Stimulated activated memory B cell treated with anti-CD40 and anti-IgM and Interleukin-4, amounts not matched to agents 10 μg/mL and 1 μg/mL and 100 μg/mL, for 72 hours (primary cell): ENCODE measurements around the gene TSPEAR.
A peak's percentile ranks its signal among the peaks of the same experiment; 100 is the strongest.

Experiments used
- ATAC-seq: fragments of 150-1000 bp; cut with Tn5 transposase; 2 replicates; pipeline ENCODE4 v1.10.0; 2021
- H3K27ac Mint-ChIP-seq: one replicate; pipeline ENCODE4 v1.8.0; 2022; ENCODE audit warnings: mild to moderate bottlenecking, mixed read lengths
- H3K27me3 Mint-ChIP-seq: one replicate; pipeline ENCODE4 v1.8.0; 2022; ENCODE audit warnings: mixed read lengths
- H3K36me3 Mint-ChIP-seq: one replicate; pipeline ENCODE4 v1.8.0; 2022; ENCODE audit warnings: mixed read lengths
- H3K4me1 Mint-ChIP-seq: one replicate; pipeline ENCODE4 v1.8.0; 2022; ENCODE audit warnings: mixed read lengths
- H3K4me3 Mint-ChIP-seq: one replicate; pipeline ENCODE4 v1.8.0; 2022; ENCODE audit warnings: mild to moderate bottlenecking, moderate library complexity, mixed read lengths
- H3K9me3 Mint-ChIP-seq: one replicate; pipeline ENCODE4 v1.8.0; 2022; ENCODE audit warnings: mixed read lengths

The TSPEAR gene

DNA sequence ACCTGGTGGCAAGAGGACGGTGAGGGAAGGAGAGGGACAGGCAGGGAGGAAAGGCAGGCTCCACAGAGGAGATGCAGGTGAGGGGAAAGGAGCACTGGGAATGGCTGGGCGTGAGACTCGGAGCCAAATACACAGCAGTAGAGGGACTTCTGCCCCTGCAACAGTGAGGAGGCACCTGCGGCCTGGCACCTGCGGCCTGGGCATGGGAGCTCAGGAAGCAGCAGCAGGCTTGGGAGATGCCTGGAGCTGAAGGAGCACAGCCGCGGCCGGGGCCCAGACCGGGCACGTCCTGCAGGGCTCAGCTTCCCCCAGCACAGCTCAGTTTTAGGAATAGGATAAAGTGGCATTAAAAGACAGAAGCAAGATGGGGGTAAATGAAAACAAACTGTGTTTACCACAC is 20.9 kb upstream of the TSPEAR start:
- no peaks in the 10 kb centered on the region for H3K36me3 Mint-ChIP-seq
- H3K9me3 Mint-ChIP-seq = no peaks in the 10 kb centered on the region
- H3K4me3 Mint-ChIP-seq = no peak overlapping the region
- ATAC-seq = no peak
- H3K27ac Mint-ChIP-seq = no peak overlapping the region
- H3K4me1 Mint-ChIP-seq = no peaks in the 10 kb centered on the region
- H3K27me3 Mint-ChIP-seq = peaks cover 55% of the 10 kb centered on the region

- Mint-ChIP-seq H3K4me3 (no peak overlapping the region), H3K4me1 (no peaks in the 10 kb centered on the region), H3K36me3 (no peaks in the 10 kb centered on the region), H3K27me3 (peaks cover 59% of the 10 kb centered on the region), H3K27ac (no peak overlapping the region), H3K9me3 (no peaks in the 10 kb centered on the region)
- no peak for ATAC-seq
These were observed 19.7 kb upstream of the TSPEAR start for GRCh38 chr21:44730951-44731579.

DNA sequence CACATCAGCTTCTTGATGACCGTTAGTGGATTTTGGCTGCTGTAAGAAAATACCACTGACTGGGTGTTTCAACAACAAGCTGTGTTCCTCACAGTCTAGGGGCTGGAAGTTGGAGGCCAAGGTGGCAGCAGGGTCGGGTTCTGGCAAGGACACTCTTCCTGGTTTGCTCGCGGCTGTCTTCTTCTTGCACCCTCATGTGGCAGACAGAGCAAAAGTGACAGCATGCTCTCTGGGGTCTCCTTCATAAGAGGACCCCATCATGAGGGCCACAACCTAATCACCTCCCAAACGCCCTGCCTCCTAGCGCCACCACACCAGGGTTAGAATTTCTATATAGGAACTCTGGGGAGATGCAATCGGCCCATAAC is 18.6 kb upstream of the TSPEAR start:
- Mint-ChIP-seq H3K36me3 (no peaks in the 10 kb centered on the region), H3K9me3 (no peaks in the 10 kb centered on the region), H3K4me3 (no peak overlapping the region), H3K27me3 (peaks cover 60% of the 10 kb centered on the region), H3K4me1 (no peaks in the 10 kb centered on the region), H3K27ac (no peak overlapping the region)
- no peak for ATAC-seq

DNA sequence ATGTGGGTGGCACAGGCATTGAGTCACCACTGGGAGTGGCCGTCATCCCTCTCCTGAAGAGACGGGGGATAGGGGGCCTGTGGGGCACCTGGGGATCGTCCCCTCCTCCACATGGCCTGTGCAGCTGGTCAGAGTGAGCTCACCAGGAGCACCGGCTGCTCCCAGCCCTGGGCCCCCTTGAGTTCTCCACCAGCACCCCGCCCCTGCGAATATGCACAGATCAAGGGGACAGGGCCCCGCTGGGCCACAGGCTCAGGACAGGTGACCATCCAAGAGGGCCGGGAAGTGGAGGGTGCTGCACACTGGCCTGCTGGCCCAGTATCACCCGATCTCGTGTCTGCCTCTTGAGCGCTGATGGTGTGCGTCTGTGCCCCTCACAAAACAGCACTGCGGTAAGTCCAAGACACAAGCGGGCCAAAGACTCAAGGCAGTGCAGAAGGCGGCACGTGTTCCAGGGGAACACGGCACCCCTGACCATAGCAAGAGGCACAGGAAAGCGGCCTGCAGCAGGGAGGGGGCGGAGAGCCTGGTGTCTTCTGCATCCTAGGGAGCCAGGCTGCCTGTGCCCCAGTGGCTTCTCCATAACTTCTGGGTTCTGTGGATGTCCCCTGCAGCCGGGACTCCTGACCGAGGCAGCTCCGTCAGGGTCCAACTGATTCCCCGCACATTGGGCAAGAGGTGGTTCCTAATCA is 18.1 kb upstream of the TSPEAR start:
- no peak for ATAC-seq
- Mint-ChIP-seq H3K36me3 (no peaks in the 10 kb centered on the region), H3K4me3 (no peak overlapping the region), H3K4me1 (no peaks in the 10 kb centered on the region), H3K27me3 (peaks cover 65% of the 10 kb centered on the region), H3K27ac (no peak overlapping the region), H3K9me3 (no peaks in the 10 kb centered on the region)

DNA sequence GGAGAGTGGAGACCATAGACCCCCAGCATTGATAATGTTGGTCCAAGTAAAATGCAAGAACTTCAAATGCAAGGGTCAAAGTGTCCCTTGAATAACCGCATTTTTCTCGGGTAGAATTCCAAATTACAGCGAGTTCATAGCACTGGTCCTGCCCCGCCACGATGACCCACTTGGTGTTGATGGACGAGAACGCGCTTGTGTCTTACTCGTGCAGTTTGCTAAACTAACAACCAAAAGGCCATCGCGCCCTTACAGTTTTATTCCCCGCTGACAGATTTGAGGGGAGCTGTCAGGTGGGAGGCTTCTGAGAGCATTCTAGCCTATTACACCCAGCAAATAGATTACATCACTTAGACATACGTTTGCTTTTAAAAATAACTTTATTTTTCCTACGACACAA is 17.3 kb upstream of the TSPEAR start:
- H3K36me3 Mint-ChIP-seq = no peaks in the 10 kb centered on the region
- no peak for ATAC-seq
- H3K4me3 Mint-ChIP-seq = no peak overlapping the region
- peaks cover 73% of the 10 kb centered on the region for H3K27me3 Mint-ChIP-seq
- no peaks in the 10 kb centered on the region for H3K9me3 Mint-ChIP-seq
- no peaks in the 10 kb centered on the region for H3K4me1 Mint-ChIP-seq
- H3K27ac Mint-ChIP-seq = no peak overlapping the region

GRCh38 chr21:44727757-44728156 is 16.4 kb upstream of the TSPEAR start:
- ATAC-seq = no peak
- no peak overlapping the region for H3K27ac Mint-ChIP-seq
- H3K4me3 Mint-ChIP-seq = no peak overlapping the region
- H3K27me3 Mint-ChIP-seq = peaks cover 82% of the 10 kb centered on the region
- H3K9me3 Mint-ChIP-seq = no peaks in the 10 kb centered on the region
- peaks cover 8% of the 10 kb centered on the region for H3K4me1 Mint-ChIP-seq
- H3K36me3 Mint-ChIP-seq = no peaks in the 10 kb centered on the region

DNA sequence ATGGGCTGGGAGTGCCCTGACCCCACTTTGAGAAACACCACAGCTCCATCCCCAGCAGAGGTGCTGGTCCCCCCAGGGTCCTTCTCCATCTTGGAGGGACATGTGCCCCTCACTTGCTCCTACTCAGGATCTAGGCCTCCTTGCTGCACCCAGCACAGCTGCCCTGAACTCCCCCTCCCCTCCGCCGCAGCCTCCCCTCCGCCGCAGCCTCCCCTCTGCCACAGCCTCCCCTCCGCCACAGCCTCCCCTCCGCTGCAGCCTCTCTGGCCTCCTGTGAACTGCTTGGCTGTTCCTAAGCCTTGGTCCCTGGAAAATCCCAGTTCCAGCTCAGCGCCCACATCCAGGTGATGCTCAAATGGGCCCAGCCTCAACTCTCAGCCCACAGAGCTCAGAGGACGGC is 15.9 kb upstream of the TSPEAR start:
- no peak overlapping the region for H3K4me3 Mint-ChIP-seq
- H3K27me3 Mint-ChIP-seq = peaks cover 83% of the 10 kb centered on the region
- H3K27ac Mint-ChIP-seq = no peak overlapping the region
- H3K36me3 Mint-ChIP-seq = no peaks in the 10 kb centered on the region
- ATAC-seq = no peak
- no peaks in the 10 kb centered on the region for H3K9me3 Mint-ChIP-seq
- peaks cover 8% of the 10 kb centered on the region for H3K4me1 Mint-ChIP-seq

GRCh38 chr21:44726826-44727225 is 15.5 kb upstream of the TSPEAR start:
- no peak for ATAC-seq
- peaks cover 8% of the 10 kb centered on the region for H3K4me1 Mint-ChIP-seq
- no peaks in the 10 kb centered on the region for H3K9me3 Mint-ChIP-seq
- no peaks in the 10 kb centered on the region for H3K36me3 Mint-ChIP-seq
- peaks cover 82% of the 10 kb centered on the region for H3K27me3 Mint-ChIP-seq
- H3K27ac Mint-ChIP-seq = no peak overlapping the region
- H3K4me3 Mint-ChIP-seq = no peak overlapping the region

DNA sequence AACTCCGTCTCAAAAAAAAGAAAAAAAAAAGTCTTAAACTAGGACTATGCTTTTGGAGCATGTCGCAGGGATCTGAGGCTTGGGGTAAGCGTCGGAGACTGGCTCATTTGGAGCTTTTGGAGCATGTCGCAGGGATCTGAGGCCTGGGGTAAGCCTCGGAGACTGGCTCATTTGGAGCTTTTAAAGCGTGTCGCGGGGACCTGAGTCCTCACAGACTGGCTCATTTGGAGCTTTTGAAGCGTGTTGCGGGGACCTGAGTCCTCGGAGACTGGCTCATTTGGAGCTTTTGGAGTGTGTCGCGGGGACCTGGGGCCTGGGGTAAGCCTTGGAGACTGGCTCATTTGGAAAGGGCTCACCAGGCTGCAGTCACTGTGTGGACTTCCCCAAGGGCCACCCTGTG is 13.6 kb upstream of the TSPEAR start:
- H3K4me3 Mint-ChIP-seq = no peak overlapping the region
- H3K27ac Mint-ChIP-seq = no peak overlapping the region
- peaks cover 8% of the 10 kb centered on the region for H3K4me1 Mint-ChIP-seq
- H3K27me3 Mint-ChIP-seq = peaks cover 88% of the 10 kb centered on the region
- H3K36me3 Mint-ChIP-seq = no peaks in the 10 kb centered on the region
- no peak for ATAC-seq
- H3K9me3 Mint-ChIP-seq = no peaks in the 10 kb centered on the region

- H3K4me1 Mint-ChIP-seq = peaks cover 8% of the 10 kb centered on the region
- no peaks in the 10 kb centered on the region for H3K9me3 Mint-ChIP-seq
- H3K4me3 Mint-ChIP-seq = no peak overlapping the region
- no peak overlapping the region for H3K27ac Mint-ChIP-seq
- no peaks in the 10 kb centered on the region for H3K36me3 Mint-ChIP-seq
- H3K27me3 Mint-ChIP-seq = peaks cover 89% of the 10 kb centered on the region
- no peak for ATAC-seq
These were observed 12.8 kb upstream of the TSPEAR start for GRCh38 chr21:44724196-44724595.

DNA sequence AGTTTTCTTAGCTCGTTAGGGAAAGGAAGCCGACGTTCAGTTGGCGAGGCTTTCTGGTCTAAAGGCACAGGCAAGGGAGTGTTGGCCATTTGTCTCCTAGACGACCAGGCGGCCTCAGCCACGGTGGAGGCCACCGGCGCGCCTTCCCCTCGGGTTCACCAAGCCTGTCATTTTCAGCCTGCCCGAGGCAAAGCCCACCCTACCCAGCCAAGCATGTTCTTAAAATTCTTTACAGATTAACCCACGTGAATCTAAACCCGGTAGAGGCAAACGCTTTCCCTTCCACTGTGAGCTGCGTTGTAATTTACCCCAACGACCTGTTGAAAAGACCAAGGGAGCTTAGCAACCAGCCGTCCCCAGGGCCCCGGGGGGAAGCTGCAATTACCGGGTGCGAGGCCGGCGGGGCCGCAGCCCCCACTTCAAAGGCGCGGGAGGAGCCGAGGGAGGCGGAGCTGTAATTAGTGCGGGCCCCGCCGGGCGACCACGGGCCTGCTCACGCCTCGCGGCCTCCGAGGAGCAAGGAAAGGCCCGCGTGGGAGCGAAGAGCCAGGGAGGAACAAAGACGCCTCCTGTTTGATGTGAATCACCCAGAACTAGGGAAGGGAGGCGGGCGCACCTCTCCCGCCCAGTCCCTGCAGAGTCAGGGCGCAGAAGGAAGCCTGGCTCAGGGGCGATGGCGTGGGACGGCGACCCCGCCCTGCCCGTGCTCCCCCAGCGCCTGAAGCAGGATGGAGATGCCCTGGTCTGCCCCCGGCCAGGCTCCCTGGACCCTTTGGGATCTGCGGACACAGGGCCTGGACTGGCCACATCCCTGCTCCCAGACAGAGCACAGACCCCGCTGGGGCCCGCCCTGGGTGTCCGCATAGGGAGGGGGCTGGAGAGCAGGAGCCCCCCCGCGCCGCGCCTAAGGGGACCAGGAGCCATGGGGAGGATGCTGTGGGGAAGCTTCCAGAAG is 12.1 kb upstream of the TSPEAR start:
- H3K27ac Mint-ChIP-seq = no peak overlapping the region
- peaks cover 97% of the 10 kb centered on the region for H3K27me3 Mint-ChIP-seq
- no peaks in the 10 kb centered on the region for H3K9me3 Mint-ChIP-seq
- H3K4me1 Mint-ChIP-seq = peaks cover 8% of the 10 kb centered on the region
- no peaks in the 10 kb centered on the region for H3K36me3 Mint-ChIP-seq
- H3K4me3 Mint-ChIP-seq = no peak overlapping the region
- ATAC-seq = peak; percentile 39

DNA sequence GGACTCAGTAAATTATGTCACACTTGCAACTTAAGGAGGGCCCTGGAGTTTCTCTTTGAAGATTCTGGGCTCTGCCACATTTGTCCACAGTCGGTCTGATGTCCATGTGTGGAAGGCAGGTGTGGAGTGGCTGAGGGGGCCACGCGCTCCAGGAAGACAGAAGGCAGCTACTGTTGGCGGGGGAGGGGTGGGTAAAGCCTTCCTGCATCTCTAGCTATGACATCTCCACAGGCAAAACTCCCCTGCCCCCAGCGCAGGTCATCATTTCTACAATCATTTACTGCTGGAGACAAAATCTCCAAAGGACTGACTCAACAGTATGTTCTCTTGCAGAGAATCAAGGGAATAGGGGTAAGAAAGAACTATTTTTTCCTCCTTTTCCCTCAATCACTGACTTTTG is 11.4 kb upstream of the TSPEAR start:
- Mint-ChIP-seq H3K36me3 (no peaks in the 10 kb centered on the region), H3K9me3 (no peaks in the 10 kb centered on the region), H3K27ac (no peak overlapping the region), H3K4me3 (no peak overlapping the region), H3K4me1 (peaks cover 8% of the 10 kb centered on the region), H3K27me3 (peaks cover 98% of the 10 kb centered on the region)
- no peak for ATAC-seq

DNA sequence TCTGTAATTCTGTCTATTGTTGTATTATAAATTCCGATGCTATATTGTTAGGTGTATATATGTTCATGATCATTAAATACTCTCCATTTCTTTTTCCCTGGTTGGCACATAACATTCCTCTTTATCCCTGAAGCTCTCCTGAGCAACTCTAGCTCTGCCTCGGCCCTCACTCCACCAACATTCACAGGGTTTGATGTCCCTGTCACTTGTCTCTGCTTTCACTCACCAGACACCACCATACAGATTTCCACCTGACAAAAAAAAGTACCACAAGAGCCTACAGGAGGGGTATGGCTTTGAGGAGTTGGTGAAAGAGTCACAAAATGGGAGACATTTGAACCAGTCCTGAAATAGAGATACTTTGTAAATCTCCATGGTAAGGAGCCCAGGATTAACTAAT is 8.8 kb upstream of the TSPEAR start:
- no peaks in the 10 kb centered on the region for H3K36me3 Mint-ChIP-seq

DNA sequence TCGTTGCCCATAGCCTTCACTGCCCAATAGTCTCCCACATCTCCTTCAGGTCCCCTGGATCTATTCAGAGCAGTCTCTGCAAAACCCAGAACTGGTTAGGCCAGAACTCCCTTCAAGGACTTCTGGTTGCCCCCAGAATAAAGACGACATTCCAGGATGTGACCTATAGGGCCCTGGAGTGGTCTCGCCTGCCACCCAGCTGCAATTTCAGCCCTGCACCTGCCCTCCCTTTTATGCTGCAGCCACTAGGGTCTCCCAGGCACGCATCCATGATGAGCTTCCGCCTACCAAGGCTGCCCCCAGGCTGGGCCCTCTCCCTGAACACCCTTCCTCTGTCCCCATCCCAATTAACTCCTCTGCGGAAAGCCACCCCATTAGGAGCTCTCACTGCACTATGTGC is 7.2 kb upstream of the TSPEAR start:
- Mint-ChIP-seq H3K4me3 (no peak overlapping the region), H3K4me1 (peaks cover 8% of the 10 kb centered on the region), H3K27ac (no peak overlapping the region), H3K9me3 (no peaks in the 10 kb centered on the region), H3K36me3 (no peaks in the 10 kb centered on the region), H3K27me3 (peaks cover 74% of the 10 kb centered on the region)
- no peak for ATAC-seq

More for the DNA sequence above, 8.8 kb upstream of the TSPEAR start:
- peaks cover 8% of the 10 kb centered on the region for H3K4me1 Mint-ChIP-seq
- H3K27me3 Mint-ChIP-seq = peaks cover 73% of the 10 kb centered on the region
- no peaks in the 10 kb centered on the region for H3K9me3 Mint-ChIP-seq
- no peak for ATAC-seq
- H3K27ac Mint-ChIP-seq = no peak overlapping the region
- no peak overlapping the region for H3K4me3 Mint-ChIP-seq

GRCh38 chr21:44718093-44718492 is 6.7 kb upstream of the TSPEAR start:
- H3K4me3 Mint-ChIP-seq = no peak overlapping the region
- H3K9me3 Mint-ChIP-seq = no peaks in the 10 kb centered on the region
- ATAC-seq = no peak
- no peak overlapping the region for H3K27ac Mint-ChIP-seq
- H3K27me3 Mint-ChIP-seq = peaks cover 74% of the 10 kb centered on the region
- no peaks in the 10 kb centered on the region for H3K36me3 Mint-ChIP-seq
- H3K4me1 Mint-ChIP-seq = peaks cover 3% of the 10 kb centered on the region
